ENCODE results near the gene STOML2.

The STOML2 gene

GRCh38 chr9:35096035-35096849 lies 6.7 kb downstream of the STOML2 start, which contains the start of gene PIGO (continued):
- TF ChIP-seq ZSCAN23 (tag by site-specific recombination; IDR thresholded peaks at IDR 0.05) (peak; percentile 15; the same call in 1 of the 2 replicates), ZNF621 (tag by site-specific recombination; IDR thresholded peaks at IDR 0.05) (no peak), ZNF274 (IDR thresholded peaks at IDR 0.05; ENCODE audit: low read length) (no peak), ZNF274 (tag by site-specific recombination; IDR thresholded peaks at IDR 0.05; ENCODE audit: borderline replicate concordance) (no peak), ZBTB20 (tag by site-specific recombination; IDR thresholded peaks at IDR 0.05) (peak; percentile 93), ZFP3 (tag by site-specific recombination; IDR thresholded peaks at IDR 0.05; ENCODE audit: low read depth) (no peak), ZNF677 (tag by site-specific recombination; IDR thresholded peaks at IDR 0.05) (no peak), IKZF3 (tag by site-specific recombination; IDR thresholded peaks at IDR 0.05) (0 out of 2 replicates have a peak, but pooled peaks have one; percentile 15), ZNF26 (tag by site-specific recombination; IDR thresholded peaks at IDR 0.05) (no peak), ZNF311 (tag by site-specific recombination; IDR thresholded peaks at IDR 0.05; ENCODE audit: borderline replicate concordance) (no peak), ZNF2 (tag by site-specific recombination; IDR thresholded peaks at IDR 0.05) (peak; percentile 86), ZNF692 (tag by site-specific recombination; IDR thresholded peaks at IDR 0.05) (peak; percentile 88), ZNF548 (tag by site-specific recombination; IDR thresholded peaks at IDR 0.05) (no peak), REPIN1 (tag by site-specific recombination; IDR thresholded peaks at IDR 0.05; ENCODE audit: low read depth) (peak; percentile 70; the same call in 1 of the 2 replicates), ZNF239 (tag by site-specific recombination; IDR thresholded peaks at IDR 0.05) (0 out of 2 replicates have a peak, but pooled peaks have one; percentile 31), ZBTB8A (tag by site-specific recombination; IDR thresholded peaks at IDR 0.05) (peak; percentile 61), ZNF133 (tag by site-specific recombination; IDR thresholded peaks at IDR 0.05) (no peak), ZNF776 (tag by site-specific recombination; IDR thresholded peaks at IDR 0.05; ENCODE audit: borderline replicate concordance) (no peak), ZNF302 (tag by site-specific recombination; IDR thresholded peaks at IDR 0.05; ENCODE audit: low read depth) (no peak), ZNF626 (tag by site-specific recombination; IDR thresholded peaks at IDR 0.05) (no peak), ZNF785 (tag by site-specific recombination; IDR thresholded peaks at IDR 0.05) (0 out of 2 replicates have a peak, but pooled peaks have one; percentile 40), ZNF404 (tag by site-specific recombination; IDR thresholded peaks at IDR 0.05) (no peak), ZSCAN16 (tag by site-specific recombination; IDR thresholded peaks at IDR 0.05) (peak; percentile 53; the same call in 1 of the 2 replicates), YY2 (tag by site-specific recombination; IDR thresholded peaks at IDR 0.05) (peak; percentile 65; the same call in 1 of the 2 replicates), ZNF175 (tag by site-specific recombination; IDR thresholded peaks at IDR 0.05) (no peak), ZNF280C (tag by site-specific recombination; IDR thresholded peaks at IDR 0.05) (no peak), KLF8 (tag by site-specific recombination; IDR thresholded peaks at IDR 0.05) (peak; percentile 59; the same call in 1 of the 2 replicates), ZNF341 (tag by site-specific recombination; IDR thresholded peaks at IDR 0.05; ENCODE audit: low read depth) (peak; percentile 29; the same call in 1 of the 2 replicates), OVOL3 (tag by site-specific recombination; IDR thresholded peaks at IDR 0.05) (no peak), ZBTB49 (tag by site-specific recombination; IDR thresholded peaks at IDR 0.05; ENCODE audit: low read depth) (no peak), ZNF510 (tag by site-specific recombination; IDR thresholded peaks at IDR 0.05; ENCODE audit: insufficient replicate concordance) (no peak)
- TF ChIP-seq, protein P1, sequence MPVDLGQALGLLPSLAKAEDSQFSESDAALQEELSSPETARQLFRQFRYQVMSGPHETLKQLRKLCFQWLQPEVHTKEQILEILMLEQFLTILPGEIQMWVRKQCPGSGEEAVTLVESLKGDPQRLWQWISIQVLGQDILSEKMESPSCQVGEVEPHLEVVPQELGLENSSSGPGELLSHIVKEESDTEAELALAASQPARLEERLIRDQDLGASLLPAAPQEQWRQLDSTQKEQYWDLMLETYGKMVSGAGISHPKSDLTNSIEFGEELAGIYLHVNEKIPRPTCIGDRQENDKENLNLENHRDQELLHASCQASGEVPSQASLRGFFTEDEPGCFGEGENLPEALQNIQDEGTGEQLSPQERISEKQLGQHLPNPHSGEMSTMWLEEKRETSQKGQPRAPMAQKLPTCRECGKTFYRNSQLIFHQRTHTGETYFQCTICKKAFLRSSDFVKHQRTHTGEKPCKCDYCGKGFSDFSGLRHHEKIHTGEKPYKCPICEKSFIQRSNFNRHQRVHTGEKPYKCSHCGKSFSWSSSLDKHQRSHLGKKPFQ (tag by site-specific recombination; IDR thresholded peaks at IDR 0.05) = no peak
